ENCODE data around the gene TTC17. TPM values are rescaled to one million over a fixed set of nuclear protein-coding genes. Genes with fewer than 3 reads are reported as not detected.

TTC17 gene
- total RNA-seq, 1 experiment from 2014 or later, result 154 TPM

- H3K27ac ChIP-seq (ENCODE audit: low read length), result no peak overlapping the region
- H4K20me1 ChIP-seq (ENCODE audit: insufficient read depth, low read depth, low read length), result no peaks in the 10 kb centered on the region
- H3K36me3 ChIP-seq (ENCODE audit: insufficient read depth, low read length), result no peaks in the 10 kb centered on the region
- H3K9me3 ChIP-seq (ENCODE audit: low read length), result no peaks in the 10 kb centered on the region
- H3K4me1 ChIP-seq (ENCODE audit: low read length), result no peaks in the 10 kb centered on the region
- no peak for DNase-seq
- H2AFZ ChIP-seq (ENCODE audit: low read length), result no peak overlapping the region
- no peak overlapping the region for H3K9ac ChIP-seq (ENCODE audit: low read length)
- no peak overlapping the region for H3K4me3 ChIP-seq (ENCODE audit: low read length)
- no peaks in the 10 kb centered on the region for H3K9me2 ChIP-seq (replicated peaks; ENCODE audit: insufficient read depth, low read length)
- no peaks in the 10 kb centered on the region for H3K27me3 ChIP-seq (ENCODE audit: low read length)
- H3K4me2 ChIP-seq (ENCODE audit: low read depth, low read length, poor library complexity, severe bottlenecking), result no peak overlapping the region
- H3K79me2 ChIP-seq (ENCODE audit: low read length), result no peaks in the 10 kb centered on the region
Measured at GRCh38 chr11:43507171-43507570, 148.5 kb downstream of the TTC17 start.

- no peaks in the 10 kb centered on the region for H3K9me3 ChIP-seq (ENCODE audit: low read length)
- H3K79me2 ChIP-seq (ENCODE audit: low read length), result no peaks in the 10 kb centered on the region
- no peaks in the 10 kb centered on the region for H3K9me2 ChIP-seq (replicated peaks; ENCODE audit: insufficient read depth, low read length)
- H2AFZ ChIP-seq (ENCODE audit: low read length), result no peak overlapping the region
- no peak overlapping the region for H3K4me3 ChIP-seq (ENCODE audit: low read length)
- H3K27me3 ChIP-seq (ENCODE audit: low read length), result no peaks in the 10 kb centered on the region
- no peaks in the 10 kb centered on the region for H4K20me1 ChIP-seq (ENCODE audit: insufficient read depth, low read depth, low read length)
- no peak overlapping the region for H3K9ac ChIP-seq (ENCODE audit: low read length)
- H3K27ac ChIP-seq (ENCODE audit: low read length), result no peak overlapping the region
- no peaks in the 10 kb centered on the region for H3K4me1 ChIP-seq (ENCODE audit: low read length)
- no peak for DNase-seq
- H3K36me3 ChIP-seq (ENCODE audit: insufficient read depth, low read length), result no peaks in the 10 kb centered on the region
- no peak overlapping the region for H3K4me2 ChIP-seq (ENCODE audit: low read depth, low read length, poor library complexity, severe bottlenecking)
Measured at GRCh38 chr11:43508511-43508918, 149.8 kb downstream of the TTC17 start.

DNA sequence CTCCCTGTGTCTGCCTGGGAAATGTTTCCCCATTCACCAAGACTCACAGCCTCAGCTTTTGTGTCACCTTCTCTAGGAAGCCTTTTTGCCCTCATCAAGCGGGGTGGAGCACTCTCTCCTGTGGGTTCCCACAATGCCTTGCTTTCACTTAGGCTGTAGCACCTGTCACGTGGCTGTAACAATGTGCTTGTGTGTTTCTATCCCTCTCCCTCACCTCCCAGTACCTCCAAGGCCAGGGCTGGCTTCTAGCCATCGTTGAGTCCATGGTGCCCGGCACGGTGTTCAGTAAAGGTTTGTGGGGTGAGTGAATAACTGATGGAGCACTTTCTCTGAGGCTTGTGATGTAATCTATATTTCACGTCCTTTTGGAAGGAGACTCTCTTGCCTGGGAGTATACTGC, 153.2 kb downstream of the TTC17 start:
- DNase-seq, result no peak
- no peak overlapping the region for H2AFZ ChIP-seq (ENCODE audit: low read length)
- no peaks in the 10 kb centered on the region for H4K20me1 ChIP-seq (ENCODE audit: insufficient read depth, low read depth, low read length)
- H3K4me3 ChIP-seq (ENCODE audit: low read length), result no peak overlapping the region
- H3K4me2 ChIP-seq (ENCODE audit: low read depth, low read length, poor library complexity, severe bottlenecking), result no peak overlapping the region
- H3K4me1 ChIP-seq (ENCODE audit: low read length), result no peaks in the 10 kb centered on the region
- no peaks in the 10 kb centered on the region for H3K9me2 ChIP-seq (replicated peaks; ENCODE audit: insufficient read depth, low read length)
- H3K9me3 ChIP-seq (ENCODE audit: low read length), result no peaks in the 10 kb centered on the region
- H3K9ac ChIP-seq (ENCODE audit: low read length), result no peak overlapping the region
- no peak overlapping the region for H3K27ac ChIP-seq (ENCODE audit: low read length)
- no peaks in the 10 kb centered on the region for H3K27me3 ChIP-seq (ENCODE audit: low read length)
- H3K79me2 ChIP-seq (ENCODE audit: low read length), result no peaks in the 10 kb centered on the region
- H3K36me3 ChIP-seq (ENCODE audit: insufficient read depth, low read length), result no peaks in the 10 kb centered on the region

GRCh38 chr11:43515090-43515489, 156.4 kb downstream of the TTC17 start:
- Histone ChIP-seq H4K20me1 (ENCODE audit: insufficient read depth, low read depth, low read length) (no peaks in the 10 kb centered on the region), H3K4me2 (ENCODE audit: low read depth, low read length, poor library complexity, severe bottlenecking) (no peak overlapping the region), H3K27ac (ENCODE audit: low read length) (no peak overlapping the region), H3K27me3 (ENCODE audit: low read length) (no peaks in the 10 kb centered on the region), H3K4me1 (ENCODE audit: low read length) (no peaks in the 10 kb centered on the region), H3K4me3 (ENCODE audit: low read length) (no peak overlapping the region), H2AFZ (ENCODE audit: low read length) (no peak overlapping the region), H3K9me3 (ENCODE audit: low read length) (no peaks in the 10 kb centered on the region), H3K9ac (ENCODE audit: low read length) (no peak overlapping the region), H3K79me2 (ENCODE audit: low read length) (no peaks in the 10 kb centered on the region), H3K9me2 (replicated peaks; ENCODE audit: insufficient read depth, low read length) (no peaks in the 10 kb centered on the region), H3K36me3 (ENCODE audit: insufficient read depth, low read length) (no peaks in the 10 kb centered on the region)
- DNase-seq, result peak; percentile 73

DNA sequence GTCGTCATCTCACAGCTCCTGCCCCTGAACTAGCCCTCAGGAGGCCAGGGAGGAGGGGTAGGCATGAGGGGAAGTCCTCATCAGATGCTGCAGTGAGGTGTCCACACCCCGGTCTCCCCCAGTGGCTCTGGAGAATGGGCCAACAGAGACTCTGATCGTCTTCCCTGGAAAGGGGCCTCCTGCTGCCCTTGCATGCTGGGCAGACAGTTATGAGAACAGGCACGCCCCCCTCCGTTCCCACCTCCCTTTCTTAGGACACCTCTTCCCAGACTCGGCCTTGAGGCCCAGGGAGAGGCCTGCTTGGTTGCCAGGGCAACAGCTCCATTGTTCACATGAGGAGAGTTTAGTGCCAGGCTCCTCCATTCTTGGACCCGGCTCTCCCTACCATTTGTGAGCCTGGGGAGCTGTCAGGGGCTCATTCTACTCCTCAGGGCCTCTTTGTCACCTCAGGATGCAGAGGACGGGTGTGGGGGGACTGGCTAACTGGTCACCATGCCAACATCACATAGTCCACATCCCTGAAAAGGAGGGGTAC, 157.7 kb downstream of the TTC17 start:
- Histone ChIP-seq H3K4me2 (ENCODE audit: low read depth, low read length, poor library complexity, severe bottlenecking) (no peak overlapping the region), H3K9ac (ENCODE audit: low read length) (no peak overlapping the region), H3K27me3 (ENCODE audit: low read length) (no peaks in the 10 kb centered on the region; the same call in 1 of the 2 replicates), H3K36me3 (ENCODE audit: insufficient read depth, low read length) (no peaks in the 10 kb centered on the region), H4K20me1 (ENCODE audit: insufficient read depth, low read depth, low read length) (no peaks in the 10 kb centered on the region), H3K79me2 (ENCODE audit: low read length) (no peaks in the 10 kb centered on the region), H2AFZ (ENCODE audit: low read length) (no peak overlapping the region), H3K4me3 (ENCODE audit: low read length) (no peak overlapping the region), H3K4me1 (ENCODE audit: low read length) (no peaks in the 10 kb centered on the region), H3K9me3 (ENCODE audit: low read length) (peaks cover 7% of the 10 kb centered on the region), H3K27ac (ENCODE audit: low read length) (no peak overlapping the region), H3K9me2 (replicated peaks; ENCODE audit: insufficient read depth, low read length) (no peaks in the 10 kb centered on the region)
- DNase-seq, result no peak

DNA sequence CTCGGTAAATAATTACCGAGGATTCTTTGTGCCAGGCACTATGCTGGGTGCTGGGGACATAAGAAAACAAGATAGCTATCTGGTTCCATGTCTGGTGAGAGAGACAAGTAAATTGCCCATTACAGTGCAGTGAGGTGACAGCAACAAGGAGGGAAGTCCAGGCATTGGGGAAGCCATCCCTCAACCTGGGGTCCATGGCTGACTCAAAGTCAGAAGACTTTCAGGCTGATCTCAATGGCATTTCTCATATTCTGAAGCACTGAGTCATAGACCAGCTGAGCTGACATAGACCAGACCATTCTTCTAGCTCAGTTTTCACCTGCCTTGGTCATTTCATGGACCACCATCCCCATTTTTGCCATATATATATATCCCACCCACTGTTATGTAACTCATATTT, 158.8 kb downstream of the TTC17 start:
- Histone ChIP-seq H3K9me3 (ENCODE audit: low read length) (peaks cover 7% of the 10 kb centered on the region), H3K4me1 (ENCODE audit: low read length) (no peaks in the 10 kb centered on the region), H3K4me2 (ENCODE audit: low read depth, low read length, poor library complexity, severe bottlenecking) (no peak overlapping the region), H3K4me3 (ENCODE audit: low read length) (no peak overlapping the region), H3K9ac (ENCODE audit: low read length) (no peak overlapping the region), H3K79me2 (ENCODE audit: low read length) (no peaks in the 10 kb centered on the region), H4K20me1 (ENCODE audit: insufficient read depth, low read depth, low read length) (no peaks in the 10 kb centered on the region), H3K36me3 (ENCODE audit: insufficient read depth, low read length) (no peaks in the 10 kb centered on the region), H3K27me3 (ENCODE audit: low read length) (no peaks in the 10 kb centered on the region; the same call in 1 of the 2 replicates), H3K27ac (ENCODE audit: low read length) (no peak overlapping the region), H2AFZ (ENCODE audit: low read length) (no peak overlapping the region), H3K9me2 (replicated peaks; ENCODE audit: insufficient read depth, low read length) (no peaks in the 10 kb centered on the region)
- DNase-seq, result no peak

- Histone ChIP-seq H3K79me2 (ENCODE audit: low read length) (no peaks in the 10 kb centered on the region), H3K9ac (ENCODE audit: low read length) (no peak overlapping the region), H3K4me3 (ENCODE audit: low read length) (no peak overlapping the region), H3K9me3 (ENCODE audit: low read length) (peaks cover 7% of the 10 kb centered on the region), H3K4me1 (ENCODE audit: low read length) (no peaks in the 10 kb centered on the region), H3K9me2 (replicated peaks; ENCODE audit: insufficient read depth, low read length) (no peaks in the 10 kb centered on the region), H2AFZ (ENCODE audit: low read length) (no peak overlapping the region), H3K4me2 (ENCODE audit: low read depth, low read length, poor library complexity, severe bottlenecking) (no peak overlapping the region), H3K36me3 (ENCODE audit: insufficient read depth, low read length) (no peaks in the 10 kb centered on the region), H4K20me1 (ENCODE audit: insufficient read depth, low read depth, low read length) (no peaks in the 10 kb centered on the region), H3K27ac (ENCODE audit: low read length) (no peak overlapping the region), H3K27me3 (ENCODE audit: low read length) (no peaks in the 10 kb centered on the region; the same call in 1 of the 2 replicates)
- DNase-seq, result no peak
Measured at GRCh38 chr11:43518408-43519160, 159.9 kb downstream of the TTC17 start.

GRCh38 chr11:43521471-43521870, 162.8 kb downstream of the TTC17 start:
- no peak overlapping the region for H3K27ac ChIP-seq (ENCODE audit: low read length)
- H3K79me2 ChIP-seq (ENCODE audit: low read length), result no peaks in the 10 kb centered on the region
- H3K9me3 ChIP-seq (ENCODE audit: low read length), result peaks cover 7% of the 10 kb centered on the region
- H3K9me2 ChIP-seq (replicated peaks; ENCODE audit: insufficient read depth, low read length), result no peaks in the 10 kb centered on the region
- no peak overlapping the region for H3K4me2 ChIP-seq (ENCODE audit: low read depth, low read length, poor library complexity, severe bottlenecking)
- no peak overlapping the region for H3K9ac ChIP-seq (ENCODE audit: low read length)
- H3K27me3 ChIP-seq (ENCODE audit: low read length), result peaks cover 3% of the 10 kb centered on the region; the same call in 1 of the 2 replicates
- DNase-seq, result no peak
- no peaks in the 10 kb centered on the region for H3K36me3 ChIP-seq (ENCODE audit: insufficient read depth, low read length)
- no peak overlapping the region for H2AFZ ChIP-seq (ENCODE audit: low read length)
- H3K4me3 ChIP-seq (ENCODE audit: low read length), result no peak overlapping the region
- H4K20me1 ChIP-seq (ENCODE audit: insufficient read depth, low read depth, low read length), result no peaks in the 10 kb centered on the region
- H3K4me1 ChIP-seq (ENCODE audit: low read length), result no peaks in the 10 kb centered on the region
